GM19324 (cell line): ENCODE data around the gene ZDHHC16.
"Not testable (repeated sequence)": the region's sequence is repeated elsewhere in the genome, so short reads cannot be mapped to it uniquely, and the experiment has no call there.

Experiments
- ATAC-seq: cut with Tn5 transposase; IDR thresholded peaks from one replicate; pipeline ENCODE4 v1.9.1; 2021; ENCODE audit warnings: mild to moderate bottlenecking, moderate library complexity; ENCODE audit not compliant: unreplicated experiment, low FRiP score

The ZDHHC16 gene

GRCh38 chr10:97445722-97446639 lies at the start of gene ZDHHC16, which contains the start of gene EXOSC1:
TSS of gene ZDHHC16 (plus strand) at chr10:97446175. CDS start at chr10:97451676, 5,501 bp downstream.
TSS of gene EXOSC1 (minus strand) at chr10:97446006. CDS start at chr10:97445985, 21 bp downstream.
- peak; percentile 97 for ATAC-seq

GRCh38 chr10:97399843-97400545 lies 46.0 kb upstream of the ZDHHC16 start:
- ATAC-seq, result no peak

- ATAC-seq, result peak; percentile 96
These were observed 45.1 kb upstream of the ZDHHC16 start, which contains the start of gene RRP12 for GRCh38 chr10:97400665-97401454. TSS of gene RRP12 (minus strand) at chr10:97401340. CDS start at chr10:97401231, 109 bp downstream.

- ATAC-seq, result no peak
These were observed 44.5 kb upstream of the ZDHHC16 start for GRCh38 chr10:97401455-97401919.

GRCh38 chr10:97404044-97404443 lies 41.9 kb upstream of the ZDHHC16 start:
- no peak for ATAC-seq

- ATAC-seq, result no peak
These were observed 39.9 kb upstream of the ZDHHC16 start for GRCh38 chr10:97406064-97406463.

- ATAC-seq, result not testable (repeated sequence)
These were observed 39.5 kb upstream of the ZDHHC16 start for GRCh38 chr10:97406483-97406882.

- ATAC-seq, result peak; percentile 75
These were observed 38.6 kb upstream of the ZDHHC16 start for GRCh38 chr10:97407211-97407951.

GRCh38 chr10:97407952-97408248 lies 38.1 kb upstream of the ZDHHC16 start:
- ATAC-seq, result no peak

- no peak for ATAC-seq
These were observed 37.4 kb upstream of the ZDHHC16 start for GRCh38 chr10:97408496-97408992.

GRCh38 chr10:97411406-97411805 lies 34.6 kb upstream of the ZDHHC16 start:
- ATAC-seq, result no peak

GRCh38 chr10:97412891-97413304 lies 33.1 kb upstream of the ZDHHC16 start:
- ATAC-seq, result no peak

GRCh38 chr10:97416565-97416964 lies 29.4 kb upstream of the ZDHHC16 start:
- no peak for ATAC-seq

- not testable (repeated sequence) for ATAC-seq
These were observed 22.2 kb upstream of the ZDHHC16 start for GRCh38 chr10:97423757-97424098.

- ATAC-seq, result peak; percentile 92
These were observed 19.8 kb upstream of the ZDHHC16 start, which contains the start of gene PGAM1 for GRCh38 chr10:97425964-97426775. TSS of gene PGAM1 (plus strand) at chr10:97426191. CDS start at chr10:97426308, 117 bp downstream.

- no peak for ATAC-seq
These were observed 19.0 kb upstream of the ZDHHC16 start for GRCh38 chr10:97426776-97427570.

GRCh38 chr10:97427571-97428179 lies 18.3 kb upstream of the ZDHHC16 start:
- ATAC-seq, result no peak

GRCh38 chr10:97428572-97428981 lies 17.4 kb upstream of the ZDHHC16 start:
- no peak for ATAC-seq
